H9 (cell line): ENCODE data around the gene OR10H2. TPM values are rescaled to one million over a fixed set of nuclear protein-coding genes. Genes with fewer than 3 reads are reported as not detected.

Source experiments
- DNase-seq: peaks from one replicate; pipeline ENCODE4 v3.0.0-alpha.2; 2017
- H2AFZ ChIP-seq: one replicate; pipeline ENCODE4 v1.6.1; 2013; ENCODE audit warnings: mild to moderate bottlenecking, low read length, control low read depth, moderate library complexity
- H2AK5ac ChIP-seq: 2 replicates; pipeline ENCODE4 v1.6.1; 2013; ENCODE audit warnings: low read length, control low read depth, mixed read lengths; ENCODE audit not compliant: insufficient read length
- H2BK120ac ChIP-seq: one replicate; pipeline ENCODE4 v1.6.1; 2013; ENCODE audit warnings: low read depth, mild to moderate bottlenecking, low read length, control low read depth, inconsistent platforms; ENCODE audit not compliant: poor library complexity, severe bottlenecking
- H2BK12ac ChIP-seq: 2 replicates; pipeline ENCODE4 v1.6.1; 2013; ENCODE audit warnings: low read length, control low read depth, mixed read lengths, low read depth; ENCODE audit not compliant: insufficient read length
- H2BK15ac ChIP-seq: 2 replicates; pipeline ENCODE4 v1.6.1; 2013; ENCODE audit warnings: low read depth, low read length, control low read depth
- H2BK20ac ChIP-seq: one replicate; pipeline ENCODE4 v1.6.1; 2013; ENCODE audit warnings: low read depth, mild to moderate bottlenecking, low read length, control low read depth, inconsistent platforms; ENCODE audit not compliant: poor library complexity, severe bottlenecking
- H2BK5ac ChIP-seq: 2 replicates; pipeline ENCODE4 v1.6.1; 2013; ENCODE audit warnings: low read length, control low read depth, mixed read lengths; ENCODE audit not compliant: insufficient read length
- H3K14ac ChIP-seq: 2 replicates; pipeline ENCODE4 v1.6.1; 2013; ENCODE audit warnings: low read length, control low read depth; ENCODE audit not compliant: insufficient read depth
- H3K18ac ChIP-seq: 2 replicates; pipeline ENCODE4 v1.6.1; 2013; ENCODE audit warnings: low read depth, mild to moderate bottlenecking, mixed read lengths, low read length, control low read depth; ENCODE audit not compliant: insufficient read length
- H3K23ac ChIP-seq: 2 replicates; pipeline ENCODE4 v1.6.1; 2013; ENCODE audit warnings: low read length, control low read depth, mixed read lengths, low read depth; ENCODE audit not compliant: insufficient read length
- H3K23me2 ChIP-seq: 2 replicates; pipeline ENCODE4 v1.6.1; 2013; ENCODE audit warnings: low read depth, mild to moderate bottlenecking, mixed read lengths, low read length, control low read depth; ENCODE audit not compliant: insufficient read length, poor library complexity, severe bottlenecking
- H3K27ac ChIP-seq: 2 replicates; pipeline ENCODE4 v1.5.1; 2013; ENCODE audit warnings: low read length, control low read depth, mixed read lengths, low read depth; ENCODE audit not compliant: insufficient read length
- H3K27me3 ChIP-seq: 2 replicates; pipeline ENCODE4 v1.6.1; 2013; ENCODE audit warnings: low read length, control low read depth, inconsistent platforms; ENCODE audit not compliant: insufficient read depth
- H3K4ac ChIP-seq: 2 replicates; pipeline ENCODE4 v1.6.1; 2013; ENCODE audit warnings: low read depth, mild to moderate bottlenecking, control low read depth, inconsistent platforms, low read length, moderate library complexity
- H3K4me1 ChIP-seq: 2 replicates; pipeline ENCODE4 v1.6.1; 2013; ENCODE audit warnings: low read length, control low read depth, inconsistent platforms; ENCODE audit not compliant: insufficient read depth
- H3K4me2 ChIP-seq: 2 replicates; pipeline ENCODE4 v1.6.1; 2013; ENCODE audit warnings: low read length, control low read depth, mixed read lengths; ENCODE audit not compliant: insufficient read length, insufficient read depth
- H3K56ac ChIP-seq: 2 replicates; pipeline ENCODE4 v1.6.1; 2013; ENCODE audit warnings: low read depth, mild to moderate bottlenecking, mixed read lengths, low read length, control low read depth; ENCODE audit not compliant: insufficient read length
- H3K79me1 ChIP-seq: 2 replicates; pipeline ENCODE4 v1.6.1; 2013; ENCODE audit warnings: low read depth, mild to moderate bottlenecking, moderate library complexity, low read length, control low read depth, inconsistent platforms; ENCODE audit not compliant: insufficient read depth, poor library complexity, severe bottlenecking
- H3K79me2 ChIP-seq: 2 replicates; pipeline ENCODE4 v1.6.1; 2013; ENCODE audit warnings: low read length, control low read depth, inconsistent platforms; ENCODE audit not compliant: insufficient read depth
- H3K9ac ChIP-seq: 2 replicates; pipeline ENCODE4 v1.6.1; 2013; ENCODE audit warnings: low read length, control low read depth, mixed read lengths; ENCODE audit not compliant: insufficient read length; ENCODE audit errors: extremely low read depth
- H3K9me3 ChIP-seq: one replicate; pipeline ENCODE4 v1.6.1; 2013; ENCODE audit warnings: low read depth, low read length, inconsistent platforms; ENCODE audit not compliant: control insufficient read depth
- H3T11ph ChIP-seq: one replicate; pipeline ENCODE4 v1.6.1; 2013; ENCODE audit warnings: mild to moderate bottlenecking, low read length, control low read depth, inconsistent platforms
- H4K20me1 ChIP-seq: one replicate; pipeline ENCODE4 v1.6.1; 2013; ENCODE audit not compliant: control insufficient read depth, insufficient read length, insufficient read depth
- H4K5ac ChIP-seq: 2 replicates; pipeline ENCODE4 v1.6.1; 2013; ENCODE audit warnings: low read depth, mild to moderate bottlenecking, mixed read lengths, low read length, control low read depth; ENCODE audit not compliant: insufficient read length
- H4K8ac ChIP-seq: replicated peaks from 2 replicates; pipeline ENCODE4 v1.6.1; 2013; ENCODE audit warnings: low read length, control low read depth, mixed read lengths, low read depth; ENCODE audit not compliant: insufficient read length
- H4K91ac ChIP-seq: 2 replicates; pipeline ENCODE4 v1.6.1; 2013; ENCODE audit warnings: low read depth, mild to moderate bottlenecking, moderate library complexity, mixed read lengths, low read length, control low read depth; ENCODE audit not compliant: insufficient read length
- H3K27ac Mint-ChIP-seq, 3 experiments: 2 replicates in 2 of 3; 3 replicates in 1 of 3; pipeline ENCODE4 v1.8.0; 2020 to 2021; ENCODE audit warnings: mixed read lengths in 3 of 3, mild to moderate bottlenecking in 1 of 3, moderate library complexity in 1 of 3
- H3K27me3 Mint-ChIP-seq: 2 replicates; pipeline ENCODE4 v1.8.0; 2021; ENCODE audit warnings: low read depth, mild to moderate bottlenecking, moderate library complexity, mixed read lengths
- H3K36me3 Mint-ChIP-seq, 3 experiments: 2 replicates in 2 of 3; 3 replicates in 1 of 3; pipeline ENCODE4 v1.8.0; 2020 to 2021; ENCODE audit warnings: low read depth in 3 of 3, mixed read lengths in 3 of 3; ENCODE audit not compliant: insufficient read depth in 1 of 3
- H3K4me1 Mint-ChIP-seq, 2 experiments: 2 replicates each; pipeline ENCODE4 v1.8.0; 2020; ENCODE audit warnings: mixed read lengths in 2 of 2
- H3K4me3 Mint-ChIP-seq, 2 experiments: 2 replicates in 1 of 2; 3 replicates in 1 of 2; pipeline ENCODE4 v1.8.0; 2020 to 2021; ENCODE audit warnings: mild to moderate bottlenecking in 2 of 2, mixed read lengths in 2 of 2, moderate library complexity in 1 of 2
- H3K9me3 Mint-ChIP-seq, 2 experiments: 2 replicates in 1 of 2; 3 replicates in 1 of 2; pipeline ENCODE4 v1.8.0; 2020; ENCODE audit warnings: mild to moderate bottlenecking in 2 of 2, mixed read lengths in 2 of 2, moderate library complexity in 1 of 2
- CTCF ChIP-seq: fragments of 200-600 bp; sonication (generic); conservative IDR thresholded peaks from 3 replicates; pipeline ENCODE4 v1.8.0; 2021; ENCODE audit warnings: antibody characterized with exemption, mild to moderate bottlenecking
- WGBS: extraction: QIAGEN DNeasy Blood & Tissue Kit; methylation state at CpG from one replicate; pipeline ENCODE4 v1.1.7; 2013; ENCODE audit warnings: missing lambda C conversion rate, low lambda C conversion rate, mixed read lengths; ENCODE audit not compliant: insufficient read length; ENCODE audit errors: extremely low coverage; 5-methylcytosine and 5-hydroxymethylcytosine counted together
- total RNA-seq: library from RNA; stranded (reverse); gene quantifications from 2 replicates; pipeline ENCODE4 v1.2.1, GENCODE V29; 2021

OR10H2 gene
- total RNA-seq, 1 experiment from 2014 or later: not detected

GRCh38 chr19:15733895-15734294 lies 6.1 kb downstream of the OR10H2 start:
- Histone ChIP-seq H3K27me3 (no peaks in the 10 kb centered on the region), H4K8ac (no peak overlapping the region), H3K56ac (no peak overlapping the region), H2BK20ac (no peak overlapping the region), H3K4me2 (no peak overlapping the region), H2BK12ac (no peak overlapping the region), H2AK5ac (no peak overlapping the region), H2BK5ac (no peak overlapping the region), H3K4ac (no peak overlapping the region), H3K18ac (no peak overlapping the region), H3T11ph (no peak overlapping the region), H2AFZ (no peak overlapping the region), H4K91ac (no peak overlapping the region), H3K9me3 (peaks cover 84% of the 10 kb centered on the region), H3K27ac (no peak overlapping the region), H3K14ac (no peak overlapping the region), H4K5ac (no peak overlapping the region), H3K9ac (no peak overlapping the region), H3K4me1 (no peaks in the 10 kb centered on the region), H3K79me1 (no peaks in the 10 kb centered on the region), H2BK15ac (no peak overlapping the region), H3K79me2 (no peaks in the 10 kb centered on the region), H3K23me2 (no peaks in the 10 kb centered on the region), H3K23ac (no peak overlapping the region), H4K20me1 (no peaks in the 10 kb centered on the region), H2BK120ac (no peak overlapping the region)
- Mint-ChIP-seq H3K4me3 (no peak overlapping the region), H3K4me1 (no peaks in the 10 kb centered on the region), H3K27me3 (peaks cover 1% of the 10 kb centered on the region), H3K36me3 (peaks cover 0 to 37% (median 7%) of the 10 kb centered on the region in 3 experiments; a peak in 5 of 7 replicates), H3K9me3 (peaks cover 87 to 90% of the 10 kb centered on the region in 2 experiments), H3K27ac (no peak overlapping the region)
- DNase-seq: no peak
- no peak for TF ChIP-seq CTCF
- no CpG with 5 or more reads among the region's 6 CpGs for WGBS
